ENCODE results near the gene BCO2. TPM values are rescaled to one million over a fixed set of nuclear protein-coding genes. Genes with fewer than 3 reads are reported as not detected.

Gene BCO2, protein sequence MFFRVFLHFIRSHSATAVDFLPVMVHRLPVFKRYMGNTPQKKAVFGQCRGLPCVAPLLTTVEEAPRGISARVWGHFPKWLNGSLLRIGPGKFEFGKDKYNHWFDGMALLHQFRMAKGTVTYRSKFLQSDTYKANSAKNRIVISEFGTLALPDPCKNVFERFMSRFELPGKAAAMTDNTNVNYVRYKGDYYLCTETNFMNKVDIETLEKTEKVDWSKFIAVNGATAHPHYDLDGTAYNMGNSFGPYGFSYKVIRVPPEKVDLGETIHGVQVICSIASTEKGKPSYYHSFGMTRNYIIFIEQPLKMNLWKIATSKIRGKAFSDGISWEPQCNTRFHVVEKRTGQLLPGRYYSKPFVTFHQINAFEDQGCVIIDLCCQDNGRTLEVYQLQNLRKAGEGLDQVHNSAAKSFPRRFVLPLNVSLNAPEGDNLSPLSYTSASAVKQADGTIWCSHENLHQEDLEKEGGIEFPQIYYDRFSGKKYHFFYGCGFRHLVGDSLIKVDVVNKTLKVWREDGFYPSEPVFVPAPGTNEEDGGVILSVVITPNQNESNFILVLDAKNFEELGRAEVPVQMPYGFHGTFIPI
- total RNA-seq = 1 to 10 TPM; 1.4 to 4.5 TPM

DNA sequence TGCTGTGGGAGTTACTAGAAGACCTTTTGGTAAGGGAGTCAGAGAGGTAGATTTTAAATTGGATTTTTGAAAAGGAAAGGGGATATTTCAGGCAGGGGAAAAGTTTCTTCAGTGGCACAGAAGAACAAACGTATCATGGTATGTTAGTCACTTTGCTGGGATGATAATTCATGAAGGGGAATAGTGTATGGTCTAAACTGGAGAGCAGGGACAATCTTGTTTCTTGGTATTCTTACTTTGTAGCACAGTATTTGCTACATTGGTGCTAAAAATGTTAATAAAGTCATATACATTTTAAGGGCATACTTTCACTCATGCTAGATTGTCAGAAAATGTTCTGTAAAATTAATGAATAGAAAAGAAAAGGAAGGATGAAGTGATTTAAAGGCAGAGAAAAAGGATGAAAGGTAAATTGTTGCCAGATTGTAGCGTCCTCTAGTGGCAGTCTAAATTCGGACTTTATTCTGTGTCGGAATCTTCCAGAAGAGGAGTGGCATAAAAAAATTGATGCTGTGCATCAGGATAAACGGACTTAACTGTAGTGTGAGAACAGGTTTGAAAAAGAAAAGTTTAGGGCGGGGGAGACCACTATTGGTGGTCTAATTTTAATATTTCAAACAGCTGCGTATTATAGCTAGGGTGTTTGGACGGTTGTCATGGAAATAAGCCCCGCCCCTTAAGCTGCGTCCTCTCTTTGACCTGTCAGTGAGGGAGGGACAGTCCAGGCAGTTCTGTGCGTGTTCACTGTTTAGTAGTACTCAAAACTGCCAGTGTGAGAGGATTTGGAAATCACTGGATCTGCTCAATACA is at the start of gene BCO2:
Gene BCO2, plus strand, starts transcription at position 724 of the 810 bp plus-strand sequence. CDS start 90 bp downstream, outside the sequence.
- Mint-ChIP-seq H3K36me3 (no peaks in the 10 kb centered on the region), H3K4me3 (peak within 1 kb of the TSS; percentile 75), H3K27me3 (peaks cover 11 to 14% of the 10 kb centered on the region in 2 donors), H3K4me1 (ENCODE audit: low read depth in 2 of 2) (peaks cover 24 to 44% of the 10 kb centered on the region in 2 donors), H3K9me3 (no peaks in the 10 kb centered on the region), H3K27ac (peak within 1 kb of the TSS in 1 of 2 donors; percentile 61)
- peak; percentile 66 for DNase-seq (ENCODE audit: low spot score)
- ATAC-seq = peak; percentile 75 to 85

DNA sequence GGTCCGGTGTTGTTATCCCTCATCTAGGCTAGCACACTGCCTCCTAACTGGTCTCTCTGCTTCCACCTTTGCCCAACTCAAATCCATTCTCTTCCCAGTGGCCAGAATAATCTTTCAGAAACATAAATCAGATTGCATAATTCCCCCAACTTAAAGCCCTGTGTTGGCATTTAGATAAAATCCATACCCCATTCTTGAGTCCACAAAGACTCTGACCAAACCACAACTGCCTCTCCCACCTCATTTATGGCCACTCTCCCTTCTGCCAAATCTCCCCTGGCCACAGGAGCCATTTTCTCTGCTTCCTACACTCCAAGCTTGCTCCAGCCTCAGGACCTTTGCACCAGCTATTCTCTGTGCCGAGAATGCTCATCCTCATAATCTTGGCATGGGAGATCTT is 48.3 kb upstream of the BCO2 start:
- H3K27ac Mint-ChIP-seq = no peak overlapping the region
- peaks cover 5 to 7% of the 10 kb centered on the region in 2 donors for H3K4me1 Mint-ChIP-seq (ENCODE audit: low read depth in 2 of 2)
- H3K36me3 Mint-ChIP-seq = no peaks in the 10 kb centered on the region
- ATAC-seq (no peak), DNase-seq (ENCODE audit: low spot score) (no peak)
- H3K4me3 Mint-ChIP-seq = no peak overlapping the region
- H3K9me3 Mint-ChIP-seq = no peaks in the 10 kb centered on the region
- H3K27me3 Mint-ChIP-seq = no peaks in the 10 kb centered on the region

DNA sequence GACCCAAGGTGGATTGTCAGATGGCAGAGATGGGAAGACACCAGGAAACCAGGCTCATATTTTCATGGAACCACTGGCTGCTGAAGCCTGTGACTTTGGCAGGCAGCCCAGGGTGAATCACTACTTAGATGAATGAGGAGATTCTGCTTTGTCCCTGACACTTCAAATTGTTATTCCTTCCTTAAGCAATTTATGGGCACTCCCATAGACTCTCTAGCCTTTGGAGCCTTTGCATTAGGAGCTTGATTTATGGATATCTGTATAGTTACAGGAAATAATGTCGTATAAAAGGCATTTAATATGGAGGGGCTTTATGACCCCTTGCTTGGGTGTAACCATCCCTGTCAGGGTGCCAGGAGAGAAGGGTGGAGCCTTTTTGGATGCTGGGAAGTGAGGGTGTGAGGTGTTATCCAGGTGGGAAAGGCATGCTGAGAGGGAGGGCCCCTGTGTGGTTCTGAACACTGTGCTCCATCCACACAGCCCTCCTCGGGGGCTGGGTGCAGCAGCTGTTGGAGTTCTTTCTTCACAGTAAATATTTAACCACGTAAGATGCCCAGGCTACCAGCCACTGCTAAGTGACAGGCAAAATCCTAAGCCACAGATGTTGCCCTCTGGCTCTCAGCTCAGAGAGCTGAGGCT is 46.7 kb upstream of the BCO2 start:
- no peak overlapping the region for H3K27ac Mint-ChIP-seq
- DNase-seq (ENCODE audit: low spot score) = no peak
- H3K27me3 Mint-ChIP-seq = no peaks in the 10 kb centered on the region
- ATAC-seq = no peak
- H3K9me3 Mint-ChIP-seq = no peaks in the 10 kb centered on the region
- no peak overlapping the region for H3K4me3 Mint-ChIP-seq
- H3K36me3 Mint-ChIP-seq = no peaks in the 10 kb centered on the region
- peaks cover 6 to 13% of the 10 kb centered on the region in 2 donors for H3K4me1 Mint-ChIP-seq (ENCODE audit: low read depth in 2 of 2)

DNA sequence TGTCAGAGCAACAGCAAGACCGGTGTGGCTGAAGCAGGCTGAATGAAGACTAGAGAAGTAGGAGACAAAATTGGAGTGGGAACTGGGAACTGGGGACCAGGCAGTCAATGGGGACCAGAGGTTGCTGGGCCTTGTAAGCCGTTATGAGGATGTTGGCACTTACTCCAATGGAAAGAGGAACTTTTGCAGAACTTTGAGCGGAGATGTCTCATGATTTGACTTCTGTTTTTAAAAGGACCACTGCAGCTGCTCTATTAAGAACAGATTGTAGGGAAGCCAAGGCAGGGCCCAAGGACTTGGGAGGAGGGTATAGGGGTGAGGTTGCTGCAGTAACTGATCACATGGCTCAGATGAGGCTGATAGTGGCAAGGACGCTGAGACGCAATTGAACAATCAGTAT is 45.7 kb upstream of the BCO2 start:
- ATAC-seq = no peak
- peaks cover 6 to 13% of the 10 kb centered on the region in 2 donors for H3K4me1 Mint-ChIP-seq (ENCODE audit: low read depth in 2 of 2)
- H3K4me3 Mint-ChIP-seq = no peak overlapping the region
- no peak overlapping the region for H3K27ac Mint-ChIP-seq
- no peaks in the 10 kb centered on the region for H3K27me3 Mint-ChIP-seq
- H3K36me3 Mint-ChIP-seq = no peaks in the 10 kb centered on the region
- no peak for DNase-seq (ENCODE audit: low spot score)
- no peaks in the 10 kb centered on the region for H3K9me3 Mint-ChIP-seq

DNA sequence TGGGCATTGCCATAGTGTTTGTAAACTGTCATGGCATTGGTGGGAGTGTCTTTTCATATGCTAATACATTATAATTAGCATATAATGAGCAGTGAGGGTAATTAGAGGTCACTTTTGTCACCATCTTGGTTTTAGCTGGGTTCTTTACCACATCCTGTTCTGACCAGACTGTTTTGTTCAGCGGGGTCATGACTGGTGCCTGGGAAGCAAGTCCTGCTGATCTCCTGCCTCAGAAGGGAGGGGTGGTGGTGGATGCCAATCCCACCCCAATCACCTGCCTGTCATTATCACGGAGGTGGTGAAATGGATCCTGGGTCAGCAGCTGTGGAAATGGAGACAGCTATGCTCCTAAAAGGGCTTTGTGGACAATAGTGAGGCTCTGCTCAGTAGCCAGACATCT is 42.6 kb upstream of the BCO2 start:
- H3K9me3 Mint-ChIP-seq = no peaks in the 10 kb centered on the region
- no peaks in the 10 kb centered on the region for H3K36me3 Mint-ChIP-seq
- no peak overlapping the region for H3K4me3 Mint-ChIP-seq
- no peaks in the 10 kb centered on the region for H3K27me3 Mint-ChIP-seq
- no peak overlapping the region for H3K27ac Mint-ChIP-seq
- peak in 1 of 2 donors; percentile 62 for ATAC-seq
- peaks cover 6 to 13% of the 10 kb centered on the region in 2 donors for H3K4me1 Mint-ChIP-seq (ENCODE audit: low read depth in 2 of 2)
- DNase-seq (ENCODE audit: low spot score) = no peak

DNA sequence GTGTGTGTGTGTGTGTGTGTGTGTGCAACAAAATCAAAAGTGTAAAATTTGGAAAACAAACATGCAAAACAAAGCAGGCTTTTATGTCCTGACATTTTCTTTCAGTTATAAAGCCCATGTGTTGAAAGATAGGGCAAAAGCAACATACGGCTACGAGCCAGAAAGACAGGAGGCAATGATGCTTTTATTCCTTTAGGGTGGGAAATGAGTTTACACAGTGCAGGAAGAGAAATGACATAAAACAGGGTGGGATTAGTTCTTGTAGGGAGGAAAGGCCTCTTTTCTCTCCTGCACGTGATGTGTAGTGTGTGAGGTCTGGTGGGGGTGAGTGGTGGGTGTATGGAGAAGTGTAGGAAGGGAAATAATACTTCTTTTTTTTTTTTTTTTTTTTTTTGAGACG is 40.8 kb upstream of the BCO2 start:
- Mint-ChIP-seq H3K36me3 (no peaks in the 10 kb centered on the region), H3K4me3 (no peak overlapping the region), H3K27me3 (no peaks in the 10 kb centered on the region), H3K4me1 (ENCODE audit: low read depth in 2 of 2) (peaks cover 6 to 13% of the 10 kb centered on the region in 2 donors), H3K27ac (no peak overlapping the region), H3K9me3 (no peaks in the 10 kb centered on the region)
- no peak for DNase-seq (ENCODE audit: low spot score)
- no peak for ATAC-seq

DNA sequence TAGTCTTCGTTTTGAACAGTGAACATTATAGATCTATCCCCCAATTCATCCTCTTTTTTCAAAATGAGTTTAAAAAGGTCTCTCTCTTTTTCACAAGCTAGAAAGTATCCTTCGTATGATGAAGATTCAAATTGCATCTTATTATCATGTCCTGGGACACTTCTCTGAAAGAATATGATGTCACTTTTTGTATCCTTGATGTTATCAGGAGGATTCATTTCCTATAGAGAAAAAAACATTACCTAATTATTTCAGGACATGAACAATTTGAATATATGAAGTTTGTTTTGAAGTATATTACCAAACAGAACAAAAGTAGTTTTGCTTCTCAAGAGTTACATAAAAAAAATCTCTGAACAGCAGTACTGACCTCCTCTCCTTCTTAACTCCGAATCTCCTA is 31.7 kb upstream of the BCO2 start:
- Mint-ChIP-seq H3K4me3 (no peak overlapping the region), H3K36me3 (peaks cover 16% of the 10 kb centered on the region), H3K27me3 (no peaks in the 10 kb centered on the region), H3K4me1 (ENCODE audit: low read depth in 2 of 2) (no peaks in the 10 kb centered on the region), H3K9me3 (peaks cover 3% of the 10 kb centered on the region), H3K27ac (no peak overlapping the region)
- ATAC-seq = no peak
- DNase-seq (ENCODE audit: low spot score) = no peak

DNA sequence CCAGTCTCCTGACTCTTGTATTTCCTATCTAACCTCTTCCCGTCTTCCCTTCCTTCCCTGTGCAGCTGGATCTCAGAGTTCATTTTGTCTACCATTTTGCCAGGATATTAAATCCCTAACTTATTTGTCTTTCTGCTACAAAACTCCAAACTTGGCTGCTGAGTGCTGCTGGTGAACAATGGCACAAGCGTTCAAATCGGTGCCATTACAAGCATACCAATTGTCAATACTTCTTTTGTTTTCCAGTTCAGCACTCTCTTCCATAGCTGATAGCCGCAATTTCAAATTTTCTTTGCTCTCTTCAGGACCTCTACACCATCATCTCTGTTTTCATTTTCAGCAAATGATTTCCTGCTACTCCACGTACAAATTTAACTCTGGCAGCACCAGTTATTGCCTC is 24.8 kb upstream of the BCO2 start:
- H3K4me3 Mint-ChIP-seq = no peak overlapping the region
- no peaks in the 10 kb centered on the region for H3K36me3 Mint-ChIP-seq
- H3K4me1 Mint-ChIP-seq (ENCODE audit: low read depth in 2 of 2) = no peaks in the 10 kb centered on the region
- H3K27ac Mint-ChIP-seq = no peak overlapping the region
- H3K9me3 Mint-ChIP-seq = no peaks in the 10 kb centered on the region
- no peak for DNase-seq (ENCODE audit: low spot score)
- no peaks in the 10 kb centered on the region for H3K27me3 Mint-ChIP-seq
- ATAC-seq = no peak

DNA sequence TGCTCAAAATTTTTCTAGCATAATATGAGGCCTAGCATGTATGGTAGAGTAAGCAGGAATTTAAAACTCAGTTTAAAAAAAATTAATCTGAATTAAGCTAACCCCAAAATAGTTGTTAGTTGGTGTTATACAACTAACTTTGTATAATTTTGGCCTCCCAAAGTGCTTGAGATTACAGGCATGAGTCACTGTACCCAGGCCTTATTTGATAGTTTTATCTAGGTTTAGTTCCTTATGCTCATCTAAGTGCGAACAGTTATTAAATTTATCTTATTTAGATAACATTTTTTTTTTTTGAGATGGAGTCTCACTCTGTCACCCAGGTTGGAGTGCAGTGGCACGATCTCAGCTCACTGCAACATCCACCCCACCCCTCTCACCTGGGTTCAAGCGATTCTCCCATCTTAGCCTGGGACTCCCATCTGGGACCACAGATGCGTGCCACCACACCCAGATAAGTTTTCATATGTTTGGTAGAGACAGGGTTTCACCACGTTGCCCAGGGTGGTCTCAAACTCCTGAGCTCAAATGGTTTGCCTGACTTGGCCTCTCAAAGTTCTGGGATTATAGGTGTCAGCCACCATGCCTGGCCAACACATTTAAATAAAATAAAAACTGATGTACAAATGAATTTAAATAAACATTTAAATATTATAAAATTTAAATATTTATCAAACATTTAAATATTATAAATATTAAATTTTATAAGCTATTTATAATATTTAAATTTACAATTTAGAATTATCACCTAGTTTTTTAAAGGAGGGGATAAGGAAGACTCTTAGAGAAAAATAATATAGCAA is 19.0 kb upstream of the BCO2 start:
- H3K27me3 Mint-ChIP-seq = no peaks in the 10 kb centered on the region
- no peak for DNase-seq (ENCODE audit: low spot score)
- H3K4me3 Mint-ChIP-seq = no peak overlapping the region
- H3K4me1 Mint-ChIP-seq (ENCODE audit: low read depth in 2 of 2) = peaks cover 12 to 23% of the 10 kb centered on the region in 2 donors
- H3K36me3 Mint-ChIP-seq = no peaks in the 10 kb centered on the region
- ATAC-seq = no peak
- no peak overlapping the region for H3K27ac Mint-ChIP-seq
- H3K9me3 Mint-ChIP-seq = no peaks in the 10 kb centered on the region

DNA sequence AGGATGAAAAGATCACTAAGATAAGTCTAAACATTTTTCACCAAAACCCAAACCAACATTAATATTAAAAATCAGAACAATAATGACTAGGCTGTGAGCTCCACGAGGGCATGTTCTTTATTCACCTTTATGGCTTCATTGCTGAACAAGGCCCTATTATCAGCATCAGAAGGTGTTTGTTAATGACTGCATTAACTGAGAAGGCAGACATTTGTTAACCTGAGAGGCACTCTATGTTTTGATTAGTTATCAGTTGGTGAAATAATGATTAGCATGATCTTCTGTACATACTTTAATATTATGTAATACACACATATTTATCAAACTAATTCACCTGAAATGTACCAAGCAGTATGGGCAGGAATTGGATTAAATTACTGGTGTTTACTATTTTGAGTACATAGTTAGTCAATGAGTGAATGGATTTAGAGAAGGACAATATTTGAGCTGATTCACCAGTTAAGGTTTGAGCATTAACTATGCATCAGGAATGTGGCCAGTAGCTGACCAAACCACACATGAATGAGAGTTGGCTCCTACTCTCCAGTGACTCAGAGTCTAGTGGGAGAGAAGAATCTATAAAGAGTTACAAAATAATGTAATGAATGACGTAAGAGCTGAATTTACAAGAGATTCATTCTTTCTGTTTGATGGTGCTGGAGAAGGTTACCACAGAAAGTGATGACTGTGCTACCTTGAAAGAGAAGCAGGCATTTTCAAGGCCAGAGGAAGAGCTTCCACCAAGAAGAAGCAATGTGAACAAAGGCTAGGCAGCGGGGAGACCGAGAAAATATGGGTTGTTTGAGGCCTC is 18.2 kb upstream of the BCO2 start:
- Mint-ChIP-seq H3K4me1 (ENCODE audit: low read depth in 2 of 2) (peaks cover 12 to 27% of the 10 kb centered on the region in 2 donors), H3K4me3 (peak overlapping the region; percentile 28), H3K9me3 (no peaks in the 10 kb centered on the region), H3K27ac (peak overlapping the region; percentile 7 to 17), H3K36me3 (peaks cover 4% of the 10 kb centered on the region), H3K27me3 (peaks cover 0 to 5% of the 10 kb centered on the region in 2 donors)
- no peak for DNase-seq (ENCODE audit: low spot score)
- ATAC-seq = peak; percentile 80 to 85

DNA sequence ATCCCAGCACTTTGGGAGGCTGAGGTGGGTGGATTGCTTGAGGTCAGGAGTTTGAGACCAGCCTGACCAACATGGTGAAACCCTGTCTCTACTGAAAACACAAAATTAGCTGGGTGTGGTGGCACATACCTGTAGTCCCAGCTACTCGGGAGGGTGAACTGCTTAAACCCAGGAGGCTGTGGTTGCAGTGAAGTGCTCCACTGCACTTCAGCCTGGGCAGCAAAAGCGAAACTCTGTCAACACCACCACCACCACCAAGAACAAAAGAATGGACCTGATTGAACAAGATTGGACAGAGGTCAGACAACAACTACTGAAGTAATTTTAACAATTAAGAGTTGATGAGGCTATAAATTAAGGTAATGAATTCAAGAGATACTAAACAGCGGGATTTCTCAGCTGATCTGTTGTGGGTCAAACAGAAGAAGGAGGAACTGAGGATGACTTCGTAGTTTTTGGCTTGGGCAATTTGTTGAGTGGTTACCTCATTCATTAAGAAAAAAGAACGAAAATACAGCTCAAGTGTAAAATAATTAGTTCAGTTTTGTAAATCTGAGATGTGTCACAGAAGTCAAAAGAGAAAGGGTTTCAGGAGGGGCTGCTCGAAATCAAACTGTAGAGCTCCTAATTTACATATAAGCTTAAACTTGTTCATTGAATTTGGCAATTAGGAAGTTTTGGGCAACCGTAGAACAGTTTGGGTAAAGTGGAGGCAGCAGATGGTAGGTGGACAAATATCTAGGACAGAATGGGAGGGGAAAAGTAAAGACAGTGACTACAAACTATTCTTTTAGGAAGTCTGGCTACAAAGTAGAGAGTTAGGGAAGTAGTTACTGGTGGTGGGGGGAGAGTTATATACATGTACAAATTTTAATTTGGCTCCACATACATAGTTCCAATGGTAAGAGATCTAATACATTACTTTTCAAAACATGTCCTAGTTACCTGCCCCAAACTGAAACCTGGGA is 15.9 kb upstream of the BCO2 start:
- H3K4me1 Mint-ChIP-seq (ENCODE audit: low read depth in 2 of 2) = peaks cover 22 to 39% of the 10 kb centered on the region in 2 donors
- H3K27ac Mint-ChIP-seq = peak overlapping the region in 1 of 2 donors; percentile 29
- no peaks in the 10 kb centered on the region for H3K9me3 Mint-ChIP-seq
- H3K36me3 Mint-ChIP-seq = peaks cover 6% of the 10 kb centered on the region
- DNase-seq (ENCODE audit: low spot score) (no peak), ATAC-seq (peak in 1 of 2 donors; percentile 52)
- H3K4me3 Mint-ChIP-seq = peak overlapping the region; percentile 30
- H3K27me3 Mint-ChIP-seq = peaks cover 2 to 7% of the 10 kb centered on the region in 2 donors
